Measurements from ENCODE around the gene MAN1A1. TPM values are rescaled to one million over a fixed set of nuclear protein-coding genes. Genes with fewer than 3 reads are reported as not detected.
"Not testable (repeated sequence)": the region's sequence is repeated elsewhere in the genome, so short reads cannot be mapped to it uniquely, and the experiment has no call there.

Gene MAN1A1
- total RNA-seq, 1 donor, result 104 TPM

DNA sequence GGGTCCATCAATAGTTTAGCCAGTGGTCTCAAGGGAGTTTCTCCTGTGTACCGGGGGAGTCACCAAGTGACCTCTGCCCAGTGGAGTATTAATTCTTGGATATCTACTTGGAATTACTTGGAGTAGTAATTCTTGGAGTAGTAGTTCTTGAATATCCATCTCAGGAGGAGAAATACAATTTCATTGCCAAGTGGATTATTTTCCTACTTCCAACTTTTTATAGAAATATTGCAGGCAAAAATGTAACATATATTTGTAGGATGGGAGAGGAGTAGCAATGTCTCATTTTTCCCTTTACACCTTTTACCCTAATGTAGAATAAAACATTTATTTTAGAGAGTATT, 179.5 kb downstream of the MAN1A1 start:
- TF ChIP-seq, protein P1, sequence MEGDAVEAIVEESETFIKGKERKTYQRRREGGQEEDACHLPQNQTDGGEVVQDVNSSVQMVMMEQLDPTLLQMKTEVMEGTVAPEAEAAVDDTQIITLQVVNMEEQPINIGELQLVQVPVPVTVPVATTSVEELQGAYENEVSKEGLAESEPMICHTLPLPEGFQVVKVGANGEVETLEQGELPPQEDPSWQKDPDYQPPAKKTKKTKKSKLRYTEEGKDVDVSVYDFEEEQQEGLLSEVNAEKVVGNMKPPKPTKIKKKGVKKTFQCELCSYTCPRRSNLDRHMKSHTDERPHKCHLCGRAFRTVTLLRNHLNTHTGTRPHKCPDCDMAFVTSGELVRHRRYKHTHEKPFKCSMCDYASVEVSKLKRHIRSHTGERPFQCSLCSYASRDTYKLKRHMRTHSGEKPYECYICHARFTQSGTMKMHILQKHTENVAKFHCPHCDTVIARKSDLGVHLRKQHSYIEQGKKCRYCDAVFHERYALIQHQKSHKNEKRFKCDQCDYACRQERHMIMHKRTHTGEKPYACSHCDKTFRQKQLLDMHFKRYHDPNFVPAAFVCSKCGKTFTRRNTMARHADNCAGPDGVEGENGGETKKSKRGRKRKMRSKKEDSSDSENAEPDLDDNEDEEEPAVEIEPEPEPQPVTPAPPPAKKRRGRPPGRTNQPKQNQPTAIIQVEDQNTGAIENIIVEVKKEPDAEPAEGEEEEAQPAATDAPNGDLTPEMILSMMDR (IDR thresholded peaks at IDR 0.05; ENCODE audit: insufficient read depth, low read depth, low read length), result no peak
- H3K4me3 ChIP-seq (ENCODE audit: low read depth, low read length), result no peak overlapping the region
- no peak for DNase-seq (ENCODE audit: low read depth)

DNA sequence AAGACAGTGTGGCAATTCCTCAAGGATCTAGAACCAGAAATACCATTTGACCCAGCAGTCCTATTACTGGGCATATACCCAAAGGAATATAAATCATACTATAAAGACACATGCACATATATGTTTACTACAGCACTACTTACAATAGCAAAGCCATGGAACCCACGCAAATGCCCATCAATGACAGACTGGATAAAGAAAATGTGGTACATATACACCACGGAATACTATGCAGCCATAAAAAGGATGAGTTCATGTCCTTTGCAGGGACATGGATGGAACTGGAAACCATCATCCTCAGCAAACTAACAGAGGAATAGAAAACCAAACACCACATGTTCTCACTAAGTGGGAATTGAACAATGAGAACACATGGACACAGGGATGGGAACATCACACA, 180.2 kb downstream of the MAN1A1 start:
- not testable (repeated sequence) for H3K4me3 ChIP-seq (ENCODE audit: low read depth, low read length); DNase-seq (ENCODE audit: low read depth)

DNA sequence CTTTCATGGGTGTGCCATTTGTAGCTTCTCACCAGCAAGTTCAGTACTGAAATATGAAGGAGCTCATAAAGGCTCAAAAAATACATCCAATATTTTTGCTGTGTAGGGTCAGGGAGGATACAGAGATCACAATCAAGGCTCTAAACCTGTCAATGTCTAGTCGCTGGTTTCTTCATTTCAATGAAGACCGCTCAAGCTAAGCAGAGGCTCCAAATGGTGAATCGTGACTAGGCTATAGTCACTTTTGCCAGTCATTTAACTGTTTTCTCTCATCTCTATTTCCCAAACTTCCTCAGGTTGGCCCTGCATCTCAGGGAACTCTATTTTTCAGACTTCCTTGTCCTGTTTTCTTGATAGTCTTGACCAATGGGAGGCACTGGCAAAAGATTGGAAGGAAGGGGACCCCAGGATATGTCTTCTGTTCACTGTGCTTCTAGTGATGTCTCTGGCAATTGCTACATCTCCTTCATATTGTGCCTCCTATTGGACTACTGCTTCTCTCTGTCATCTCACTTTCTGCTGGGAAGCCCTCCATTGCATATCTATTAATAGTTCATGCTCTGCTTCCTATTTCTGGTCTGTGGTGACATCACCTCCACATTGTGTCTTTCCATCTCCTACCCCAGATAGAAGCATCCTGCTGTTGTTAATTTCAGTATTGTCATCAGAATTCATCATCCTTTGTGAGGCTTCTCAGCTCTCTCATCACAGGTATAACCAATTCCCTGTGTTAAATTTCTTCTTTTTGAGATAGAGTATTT, 183.4 kb downstream of the MAN1A1 start:
- TF ChIP-seq, protein P1 (IDR thresholded peaks at IDR 0.05; ENCODE audit: insufficient read depth, low read depth, low read length), result no peak
- no peak for DNase-seq (ENCODE audit: low read depth)
- H3K4me3 ChIP-seq (ENCODE audit: low read depth, low read length), result no peak overlapping the region

DNA sequence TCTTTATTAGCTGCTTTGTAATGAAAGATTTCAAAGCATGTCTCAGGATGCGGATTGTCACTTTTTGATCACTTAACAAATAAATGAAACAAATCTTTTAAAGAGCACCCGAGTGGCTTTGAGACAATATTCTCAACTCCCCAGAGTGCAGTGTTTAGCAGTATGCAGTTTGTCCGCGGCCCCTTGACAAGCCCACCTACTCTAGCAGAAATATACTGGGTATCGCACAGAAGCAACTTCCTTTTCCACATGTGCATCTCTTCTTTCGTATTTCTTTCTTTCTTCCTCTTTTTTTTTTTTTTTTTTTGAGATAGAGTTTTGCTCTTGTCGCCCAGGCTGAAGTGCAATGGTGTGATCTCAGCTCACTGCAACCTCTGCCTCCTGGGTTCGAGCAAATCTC, 186.6 kb downstream of the MAN1A1 start:
- TF ChIP-seq, protein P1 (IDR thresholded peaks at IDR 0.05; ENCODE audit: insufficient read depth, low read depth, low read length), result no peak
- H3K4me3 ChIP-seq (ENCODE audit: low read depth, low read length), result no peak overlapping the region
- no peak for DNase-seq (ENCODE audit: low read depth)

DNA sequence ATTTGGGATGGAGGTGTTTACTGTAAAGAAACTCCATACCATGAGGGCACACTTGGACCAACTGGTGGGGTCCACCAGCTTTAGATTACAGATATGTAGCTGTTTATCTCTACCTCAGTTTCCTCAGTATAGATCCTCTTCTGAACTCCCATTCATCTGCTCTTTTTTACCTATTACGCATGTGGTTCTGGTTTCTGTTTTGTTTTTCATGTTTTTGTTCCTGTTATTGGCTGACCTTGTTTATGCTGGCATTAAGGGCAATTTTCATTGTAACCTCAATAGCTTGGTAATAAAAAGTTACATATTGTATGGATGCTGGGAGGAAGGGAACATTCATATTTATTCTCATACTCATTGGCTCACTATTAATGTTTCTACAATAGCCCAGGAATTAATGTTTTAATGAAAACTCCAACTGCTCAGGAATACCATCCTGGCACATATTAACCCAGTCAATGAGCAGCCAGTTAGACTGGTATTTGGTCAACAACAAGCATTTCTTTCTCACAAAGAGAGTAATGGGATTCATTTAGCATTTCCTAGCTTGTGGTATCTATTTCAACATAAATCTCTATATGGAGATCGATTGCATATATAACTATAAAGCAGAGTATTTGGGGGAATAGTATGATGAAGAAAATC, 187.3 kb downstream of the MAN1A1 start:
- DNase-seq (ENCODE audit: low read depth), result no peak
- TF ChIP-seq, protein P1 (IDR thresholded peaks at IDR 0.05; ENCODE audit: insufficient read depth, low read depth, low read length), result no peak
- H3K4me3 ChIP-seq (ENCODE audit: low read depth, low read length), result no peak overlapping the region

DNA sequence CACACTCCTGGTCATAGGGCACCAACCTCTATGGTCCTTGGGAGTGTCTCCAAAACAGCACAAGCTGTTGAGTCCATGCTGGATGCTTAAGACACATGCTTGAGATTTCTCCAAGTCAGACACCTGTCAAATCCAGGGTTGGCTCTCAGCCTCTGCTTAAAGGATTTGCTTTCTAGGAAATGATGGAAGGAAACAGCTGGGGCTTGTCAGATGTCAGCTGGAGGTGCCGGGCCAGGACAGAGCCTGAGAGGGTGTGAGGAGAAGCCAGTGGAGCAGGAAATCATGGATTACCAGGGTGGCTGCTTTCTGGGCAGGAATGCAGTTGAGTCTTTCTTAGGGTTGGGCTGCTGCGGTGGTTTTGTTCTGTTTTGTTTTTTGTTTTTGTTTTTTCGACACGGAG, 188.1 kb downstream of the MAN1A1 start:
- no peak overlapping the region for H3K4me3 ChIP-seq (ENCODE audit: low read depth, low read length)
- peak; percentile 59 for DNase-seq (ENCODE audit: low read depth)
- TF ChIP-seq, protein P1 (IDR thresholded peaks at IDR 0.05; ENCODE audit: insufficient read depth, low read depth, low read length), result no peak

DNA sequence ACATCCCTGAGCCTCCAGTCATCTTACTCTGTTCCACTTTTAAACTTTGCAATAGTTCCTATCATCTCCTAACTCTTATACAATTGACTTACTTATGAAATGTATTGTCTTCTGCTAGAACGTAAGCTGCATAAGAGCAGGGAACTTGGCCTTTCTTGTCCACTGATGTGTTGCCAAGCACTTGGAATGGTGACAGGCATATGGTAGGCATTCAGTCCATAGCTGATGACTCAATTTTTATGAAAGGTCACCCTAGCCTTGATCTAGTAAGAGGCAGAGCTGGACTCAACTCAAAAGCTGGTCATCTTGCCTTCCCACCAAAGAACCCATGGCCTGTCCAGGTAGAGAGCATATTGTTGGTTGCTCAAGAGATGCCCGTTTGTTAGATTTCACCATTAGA, 188.7 kb downstream of the MAN1A1 start:
- no peak overlapping the region for H3K4me3 ChIP-seq (ENCODE audit: low read depth, low read length)
- TF ChIP-seq, protein P1 (IDR thresholded peaks at IDR 0.05; ENCODE audit: insufficient read depth, low read depth, low read length), result no peak
- no peak for DNase-seq (ENCODE audit: low read depth)
